Measurements from ENCODE around the gene CFAP61. TPM values are rescaled to one million over a fixed set of nuclear protein-coding genes. Genes with fewer than 3 reads are reported as not detected.

Gene CFAP61
- total RNA-seq, 1 experiment from 2014 or later: 0.28 TPM

- Histone ChIP-seq H3K4me1 (ENCODE audit: control insufficient read depth, insufficient read depth, low read length) (peaks cover 14% of the 10 kb centered on the region), H3K4me3 (ENCODE audit: low read depth in 2 of 2, low read length in 2 of 2) (no peak overlapping the region), H3K36me3 (ENCODE audit: control insufficient read depth, insufficient read depth, low read length) (no peaks in the 10 kb centered on the region), H3K27me3 (ENCODE audit: control insufficient read depth, insufficient read depth, low read length) (no peaks in the 10 kb centered on the region), H3K9me3 (ENCODE audit: control insufficient read depth, insufficient read depth, low read depth, low read length) (no peaks in the 10 kb centered on the region), H3K27ac (ENCODE audit: low read length) (no peak overlapping the region)
- no TSS peak for BruUV-seq (replicated peaks)
- ATAC-seq: no peak
- DNase-seq (ENCODE audit: low read depth, low spot score): no peak
- CTCF ChIA-PET: no interaction called here
- intact Hi-C loops (cut with micrococcal nuclease; ENCODE audit: unreplicated experiment) (no loop called here), in situ Hi-C loops (cut with HindIII; ENCODE audit: low pct_unique_long_range_greater_than_20kb, low sequenced_read_pairs) (no loop called here)
- POLR2A ChIA-PET: no interaction called here
- TF ChIP-seq CTCF (IDR thresholded peaks at IDR 0.05) (no peak), TCF7L2 (IDR thresholded peaks at IDR 0.05; ENCODE audit: low read depth, low read length) (no peak), POLR2AphosphoS5 (IDR thresholded peaks at IDR 0.05; ENCODE audit: low read depth, low read length) (no peak), REST (IDR thresholded peaks at IDR 0.05; ENCODE audit: insufficient read depth in 1 of 2, low read depth in 2 of 2, low read length in 1 of 2) (no peak), SIN3A (IDR thresholded peaks at IDR 0.05; ENCODE audit: borderline replicate concordance, insufficient read depth, low read depth, low read length) (no peak)
Measured at GRCh38 chr20:20010639-20011500, 41.5 kb upstream of the CFAP61 start.

- ChIA-PET POLR2A (interaction anchor here (0.6 kb wide), 1 partner anchor 21 kb away, joined by 10 read pairs; no protein-coding TSS in a partner anchor), CTCF (interaction anchor here (0.6 to 0.7 kb wide), 2 partner anchors 53 to 227 kb away, joined by 4 read pairs; no protein-coding TSS in a partner anchor)
- in situ Hi-C loops (cut with HindIII; ENCODE audit: low pct_unique_long_range_greater_than_20kb, low sequenced_read_pairs) (no loop called here), intact Hi-C loops (cut with micrococcal nuclease; ENCODE audit: unreplicated experiment) (no loop called here)
- Histone ChIP-seq H3K27me3 (ENCODE audit: control insufficient read depth, insufficient read depth, low read length) (no peaks in the 10 kb centered on the region), H3K36me3 (ENCODE audit: control insufficient read depth, insufficient read depth, low read length) (no peaks in the 10 kb centered on the region), H3K27ac (ENCODE audit: low read length) (no peak overlapping the region), H3K4me1 (ENCODE audit: control insufficient read depth, insufficient read depth, low read length) (peaks cover 17% of the 10 kb centered on the region), H3K9me3 (ENCODE audit: control insufficient read depth, insufficient read depth, low read depth, low read length) (no peaks in the 10 kb centered on the region), H3K4me3 (ENCODE audit: low read depth in 2 of 2, low read length in 2 of 2) (no peak overlapping the region)
- no peak for DNase-seq (ENCODE audit: low read depth, low spot score)
- ATAC-seq: no peak
- no TSS peak for BruUV-seq (replicated peaks)
- TF ChIP-seq CTCF (IDR thresholded peaks at IDR 0.05) (no peak), TCF7L2 (IDR thresholded peaks at IDR 0.05; ENCODE audit: low read depth, low read length) (no peak), POLR2AphosphoS5 (IDR thresholded peaks at IDR 0.05; ENCODE audit: low read depth, low read length) (no peak), SIN3A (IDR thresholded peaks at IDR 0.05; ENCODE audit: borderline replicate concordance, insufficient read depth, low read depth, low read length) (no peak), REST (IDR thresholded peaks at IDR 0.05; ENCODE audit: insufficient read depth in 1 of 2, low read depth in 2 of 2, low read length in 1 of 2) (no peak)
Measured at GRCh38 chr20:20012541-20012940, 39.8 kb upstream of the CFAP61 start.
